ENCODE results near the gene TARBP1. TPM values are rescaled to one million over a fixed set of nuclear protein-coding genes. Genes with fewer than 3 reads are reported as not detected.

The TARBP1 gene, protein sequence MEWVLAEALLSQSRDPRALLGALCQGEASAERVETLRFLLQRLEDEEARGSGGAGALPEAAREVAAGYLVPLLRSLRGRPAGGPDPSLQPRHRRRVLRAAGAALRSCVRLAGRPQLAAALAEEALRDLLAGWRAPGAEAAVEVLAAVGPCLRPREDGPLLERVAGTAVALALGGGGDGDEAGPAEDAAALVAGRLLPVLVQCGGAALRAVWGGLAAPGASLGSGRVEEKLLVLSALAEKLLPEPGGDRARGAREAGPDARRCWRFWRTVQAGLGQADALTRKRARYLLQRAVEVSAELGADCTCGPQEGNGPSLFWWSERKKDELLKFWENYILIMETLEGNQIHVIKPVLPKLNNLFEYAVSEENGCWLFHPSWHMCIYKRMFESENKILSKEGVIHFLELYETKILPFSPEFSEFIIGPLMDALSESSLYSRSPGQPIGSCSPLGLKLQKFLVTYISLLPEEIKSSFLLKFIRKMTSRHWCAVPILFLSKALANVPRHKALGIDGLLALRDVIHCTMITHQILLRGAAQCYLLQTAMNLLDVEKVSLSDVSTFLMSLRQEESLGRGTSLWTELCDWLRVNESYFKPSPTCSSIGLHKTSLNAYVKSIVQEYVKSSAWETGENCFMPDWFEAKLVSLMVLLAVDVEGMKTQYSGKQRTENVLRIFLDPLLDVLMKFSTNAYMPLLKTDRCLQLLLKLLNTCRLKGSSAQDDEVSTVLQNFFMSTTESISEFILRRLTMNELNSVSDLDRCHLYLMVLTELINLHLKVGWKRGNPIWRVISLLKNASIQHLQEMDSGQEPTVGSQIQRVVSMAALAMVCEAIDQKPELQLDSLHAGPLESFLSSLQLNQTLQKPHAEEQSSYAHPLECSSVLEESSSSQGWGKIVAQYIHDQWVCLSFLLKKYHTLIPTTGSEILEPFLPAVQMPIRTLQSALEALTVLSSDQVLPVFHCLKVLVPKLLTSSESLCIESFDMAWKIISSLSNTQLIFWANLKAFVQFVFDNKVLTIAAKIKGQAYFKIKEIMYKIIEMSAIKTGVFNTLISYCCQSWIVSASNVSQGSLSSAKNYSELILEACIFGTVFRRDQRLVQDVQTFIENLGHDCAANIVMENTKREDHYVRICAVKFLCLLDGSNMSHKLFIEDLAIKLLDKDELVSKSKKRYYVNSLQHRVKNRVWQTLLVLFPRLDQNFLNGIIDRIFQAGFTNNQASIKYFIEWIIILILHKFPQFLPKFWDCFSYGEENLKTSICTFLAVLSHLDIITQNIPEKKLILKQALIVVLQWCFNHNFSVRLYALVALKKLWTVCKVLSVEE (N-terminal part only)
- 10 to 100 TPM; 17.2 to 25.8 (median 18.8) TPM for total RNA-seq

DNA sequence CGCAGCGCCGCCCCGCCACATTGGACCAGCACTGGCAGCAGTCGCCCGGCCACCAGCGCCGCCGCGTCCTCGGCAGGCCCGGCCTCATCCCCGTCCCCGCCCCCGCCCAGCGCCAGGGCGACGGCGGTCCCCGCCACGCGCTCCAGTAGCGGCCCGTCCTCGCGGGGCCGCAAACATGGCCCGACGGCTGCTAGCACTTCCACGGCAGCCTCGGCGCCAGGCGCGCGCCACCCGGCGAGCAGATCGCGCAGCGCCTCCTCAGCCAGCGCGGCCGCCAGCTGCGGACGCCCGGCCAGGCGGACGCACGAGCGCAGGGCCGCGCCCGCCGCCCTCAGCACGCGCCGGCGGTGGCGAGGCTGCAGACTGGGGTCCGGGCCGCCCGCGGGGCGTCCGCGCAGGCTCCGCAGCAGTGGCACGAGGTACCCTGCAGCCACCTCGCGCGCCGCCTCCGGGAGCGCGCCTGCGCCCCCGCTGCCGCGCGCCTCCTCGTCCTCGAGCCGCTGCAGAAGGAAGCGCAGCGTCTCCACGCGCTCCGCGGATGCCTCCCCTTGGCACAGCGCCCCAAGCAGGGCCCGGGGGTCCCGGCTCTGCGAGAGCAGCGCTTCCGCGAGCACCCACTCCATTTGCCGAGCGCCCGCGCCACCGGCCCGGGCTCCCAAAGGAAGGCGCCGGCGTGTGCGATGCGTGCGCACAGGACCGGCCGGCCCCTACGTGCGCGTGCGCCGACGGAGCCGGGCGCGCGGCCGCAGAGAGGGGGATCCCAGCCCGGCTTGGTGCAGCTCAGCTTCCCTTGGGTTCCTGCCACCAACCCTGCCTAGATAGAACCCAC lies at the start of gene TARBP1:
Gene TARBP1 (minus strand): TSS at position 699 of the 829 bp plus-strand sequence. CDS start 76 bp downstream, at position 623.
- TF ChIP-seq, protein P1, sequence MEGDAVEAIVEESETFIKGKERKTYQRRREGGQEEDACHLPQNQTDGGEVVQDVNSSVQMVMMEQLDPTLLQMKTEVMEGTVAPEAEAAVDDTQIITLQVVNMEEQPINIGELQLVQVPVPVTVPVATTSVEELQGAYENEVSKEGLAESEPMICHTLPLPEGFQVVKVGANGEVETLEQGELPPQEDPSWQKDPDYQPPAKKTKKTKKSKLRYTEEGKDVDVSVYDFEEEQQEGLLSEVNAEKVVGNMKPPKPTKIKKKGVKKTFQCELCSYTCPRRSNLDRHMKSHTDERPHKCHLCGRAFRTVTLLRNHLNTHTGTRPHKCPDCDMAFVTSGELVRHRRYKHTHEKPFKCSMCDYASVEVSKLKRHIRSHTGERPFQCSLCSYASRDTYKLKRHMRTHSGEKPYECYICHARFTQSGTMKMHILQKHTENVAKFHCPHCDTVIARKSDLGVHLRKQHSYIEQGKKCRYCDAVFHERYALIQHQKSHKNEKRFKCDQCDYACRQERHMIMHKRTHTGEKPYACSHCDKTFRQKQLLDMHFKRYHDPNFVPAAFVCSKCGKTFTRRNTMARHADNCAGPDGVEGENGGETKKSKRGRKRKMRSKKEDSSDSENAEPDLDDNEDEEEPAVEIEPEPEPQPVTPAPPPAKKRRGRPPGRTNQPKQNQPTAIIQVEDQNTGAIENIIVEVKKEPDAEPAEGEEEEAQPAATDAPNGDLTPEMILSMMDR (IDR thresholded peaks at IDR 0.05; ENCODE audit: low read depth) = no peak

DNA sequence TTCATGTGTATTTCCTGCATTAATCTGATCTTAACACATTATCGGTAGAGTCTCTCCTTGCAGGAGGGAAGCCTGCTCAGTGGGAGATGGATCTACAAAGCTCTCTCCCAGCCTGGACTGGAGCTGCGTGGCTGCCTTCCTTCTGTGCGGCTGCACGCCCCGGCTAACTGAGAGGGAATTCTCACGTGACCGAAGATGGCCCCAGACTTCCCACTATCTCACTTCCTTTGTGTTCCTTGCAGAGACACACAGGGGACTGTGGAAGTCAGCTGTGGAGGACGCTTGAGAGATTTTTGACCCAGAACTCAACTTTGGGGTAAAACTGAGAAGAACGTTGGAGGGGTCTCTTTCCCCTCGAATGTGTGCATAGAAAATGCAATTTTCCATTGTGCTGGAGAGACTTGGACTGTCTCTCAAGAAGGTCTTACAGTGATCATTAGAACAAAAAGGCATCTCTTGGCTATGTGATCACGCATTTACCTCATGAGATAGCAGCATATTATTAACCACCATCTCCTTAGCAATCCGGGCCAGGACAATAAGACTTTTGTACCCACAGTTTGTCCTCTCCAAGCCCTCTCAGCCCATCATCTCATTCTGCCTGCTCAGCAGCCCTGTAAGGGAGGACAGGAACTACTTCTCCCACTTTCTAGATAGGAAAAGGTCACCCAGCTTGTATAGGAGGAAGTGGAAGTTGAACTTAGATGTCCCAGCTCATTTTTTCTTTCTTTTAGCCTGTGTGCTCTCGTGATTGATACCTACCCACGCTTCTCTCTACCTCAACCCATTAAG lies 49.3 kb upstream of the TARBP1 start:
- TF ChIP-seq, protein P1 (IDR thresholded peaks at IDR 0.05; ENCODE audit: low read depth) = no peak

DNA sequence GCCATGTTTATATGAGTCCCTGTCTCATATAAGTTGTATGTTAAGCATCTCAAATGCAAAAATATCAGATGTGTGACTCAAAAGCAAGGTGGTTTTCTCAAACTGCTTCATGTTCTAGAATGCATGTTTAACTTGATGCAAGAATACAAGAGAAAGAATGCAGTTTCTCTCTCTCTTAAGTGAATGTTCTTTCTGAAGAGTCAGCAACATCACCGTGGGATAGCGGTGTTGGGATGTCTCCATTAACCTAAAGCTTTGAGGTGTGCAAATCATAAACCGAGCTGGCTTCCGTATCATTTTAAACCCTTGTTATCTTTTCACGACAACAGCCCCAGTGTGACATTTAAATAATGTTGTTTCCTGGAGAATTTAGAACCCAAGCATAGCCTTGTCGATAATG lies 48.4 kb upstream of the TARBP1 start:
- TF ChIP-seq, protein P1 (IDR thresholded peaks at IDR 0.05; ENCODE audit: low read depth) = no peak

DNA sequence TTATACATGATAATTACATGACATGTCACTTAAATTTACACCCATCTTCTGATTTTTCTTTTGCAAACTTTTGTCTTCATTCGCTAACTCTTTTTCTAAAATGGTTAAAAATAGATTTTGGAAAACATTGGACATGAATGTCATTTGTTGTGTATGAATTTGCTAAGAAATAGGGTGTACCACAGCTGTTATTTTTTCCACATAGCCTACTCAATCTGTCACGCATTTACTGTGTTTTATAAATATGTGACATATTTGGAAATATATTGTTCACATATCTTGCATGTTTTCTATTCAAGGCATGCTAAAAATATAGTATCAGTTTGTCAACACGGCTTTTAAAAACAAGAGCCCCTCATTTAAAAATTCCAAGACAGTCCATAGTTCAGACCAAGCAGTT lies 47.9 kb upstream of the TARBP1 start:
- TF ChIP-seq, protein P1 (IDR thresholded peaks at IDR 0.05; ENCODE audit: low read depth) = no peak

DNA sequence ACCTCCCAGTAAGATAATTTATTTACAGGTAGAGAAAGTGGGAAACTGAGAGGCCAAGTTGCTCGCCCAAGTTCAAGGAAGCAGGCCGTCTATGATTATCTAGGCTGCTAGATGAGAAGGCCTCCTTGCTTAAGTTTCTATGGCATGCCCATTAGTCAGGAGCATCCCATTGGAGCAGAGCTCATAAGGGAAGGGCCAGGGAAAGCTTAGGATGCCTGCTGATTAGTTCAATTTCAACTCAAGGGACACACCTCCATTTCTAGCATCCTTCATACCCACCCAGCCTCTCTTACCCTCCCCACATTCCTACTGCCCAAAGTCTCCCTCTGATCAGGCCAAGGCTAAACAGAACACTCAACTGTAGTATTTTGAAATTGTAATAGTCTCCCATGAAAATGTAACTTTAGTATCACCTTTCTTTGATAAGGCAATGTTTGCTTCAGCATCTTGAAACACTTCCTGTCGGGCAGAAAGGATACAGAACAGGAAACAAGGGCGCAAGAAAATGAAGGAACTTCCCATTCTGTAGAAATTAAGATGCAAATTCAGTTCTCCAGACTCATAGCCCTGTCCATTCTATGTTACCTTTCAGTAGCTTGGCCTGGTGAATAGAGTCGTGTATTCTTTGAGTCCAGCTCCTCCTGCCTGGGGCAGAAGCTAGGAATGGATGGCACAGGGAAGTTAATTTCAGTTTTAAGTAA lies 46.3 kb upstream of the TARBP1 start:
- TF ChIP-seq, protein P1 (IDR thresholded peaks at IDR 0.05; ENCODE audit: low read depth) = no peak
